Raji (cell line): ENCODE measurements around the gene LCTL.

ENCODE experiments used
- POLR2A ChIP-seq: IDR thresholded peaks from 2 replicates; pipeline ENCODE4 v1.6.1; 2011; ENCODE audit warnings: low read depth, low read length, control low read depth; ENCODE audit not compliant: insufficient read depth

The LCTL gene

DNA sequence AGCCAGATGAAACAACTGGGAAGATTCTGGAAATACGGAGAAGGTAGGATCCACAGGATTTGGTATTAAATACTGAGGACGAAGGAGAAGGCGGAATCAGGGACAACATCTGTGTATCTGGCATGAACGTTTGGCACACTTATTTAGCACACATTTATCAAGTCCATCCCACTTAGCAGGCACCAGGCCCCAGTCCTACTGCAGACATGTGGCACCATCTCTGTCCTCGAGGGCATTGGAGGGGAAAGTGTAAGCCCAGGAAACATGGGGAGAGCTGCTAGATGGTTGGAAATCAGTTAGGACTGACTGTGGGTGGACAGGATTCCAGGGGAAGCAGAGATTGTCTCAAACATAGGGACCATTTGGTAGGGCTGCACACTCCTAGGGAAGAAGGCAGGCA is 29.0 kb upstream of the LCTL start:
- no peak for TF ChIP-seq POLR2A

DNA sequence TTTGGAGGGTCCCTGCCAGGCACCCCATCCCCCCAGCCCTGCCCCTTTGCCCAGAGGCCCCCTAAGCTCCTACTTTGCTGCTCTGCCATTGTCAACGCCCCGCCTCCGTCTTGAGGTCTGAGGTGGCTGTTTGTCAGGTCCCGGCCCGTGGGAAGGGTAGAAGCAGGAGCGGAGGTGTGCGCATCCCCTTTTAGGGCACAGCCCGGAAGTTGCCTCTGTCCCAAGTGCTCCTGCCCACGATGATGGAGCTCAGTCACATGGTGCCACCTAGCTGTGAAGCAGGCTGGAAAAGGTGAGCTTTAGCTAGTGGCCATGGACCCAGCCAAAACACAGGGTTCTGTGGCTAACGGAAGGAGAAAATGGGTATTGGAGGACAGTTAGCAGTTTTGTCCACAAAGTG is 28.5 kb upstream of the LCTL start:
- no peak for TF ChIP-seq POLR2A

DNA sequence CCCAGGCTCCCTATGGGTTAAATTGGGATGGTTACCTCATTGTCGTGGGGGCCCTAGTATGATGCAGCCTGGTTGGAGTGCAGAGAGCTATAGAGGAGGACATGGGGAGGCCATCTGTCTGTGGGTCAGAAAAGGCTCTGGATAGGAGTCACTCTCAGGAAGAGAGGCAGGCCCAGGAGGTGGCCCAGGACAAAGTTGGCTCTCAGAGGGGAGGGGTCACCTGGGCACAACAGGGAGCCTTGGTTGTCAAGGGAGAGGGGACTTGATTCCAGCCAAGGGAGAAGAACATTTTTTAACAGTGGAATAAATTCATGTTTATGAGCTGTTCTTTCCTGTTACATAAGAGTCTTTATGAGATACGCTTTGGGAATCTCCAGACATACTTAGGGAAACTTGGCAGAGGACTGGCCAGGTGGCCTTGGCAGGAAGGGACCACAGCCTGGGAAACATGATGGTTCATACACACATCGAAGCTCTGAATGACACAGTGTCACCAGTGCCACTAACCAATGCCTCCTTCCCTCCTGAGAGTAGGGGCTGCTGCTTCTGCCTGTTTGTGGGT is 27.5 kb upstream of the LCTL start:
- no peak for TF ChIP-seq POLR2A

DNA sequence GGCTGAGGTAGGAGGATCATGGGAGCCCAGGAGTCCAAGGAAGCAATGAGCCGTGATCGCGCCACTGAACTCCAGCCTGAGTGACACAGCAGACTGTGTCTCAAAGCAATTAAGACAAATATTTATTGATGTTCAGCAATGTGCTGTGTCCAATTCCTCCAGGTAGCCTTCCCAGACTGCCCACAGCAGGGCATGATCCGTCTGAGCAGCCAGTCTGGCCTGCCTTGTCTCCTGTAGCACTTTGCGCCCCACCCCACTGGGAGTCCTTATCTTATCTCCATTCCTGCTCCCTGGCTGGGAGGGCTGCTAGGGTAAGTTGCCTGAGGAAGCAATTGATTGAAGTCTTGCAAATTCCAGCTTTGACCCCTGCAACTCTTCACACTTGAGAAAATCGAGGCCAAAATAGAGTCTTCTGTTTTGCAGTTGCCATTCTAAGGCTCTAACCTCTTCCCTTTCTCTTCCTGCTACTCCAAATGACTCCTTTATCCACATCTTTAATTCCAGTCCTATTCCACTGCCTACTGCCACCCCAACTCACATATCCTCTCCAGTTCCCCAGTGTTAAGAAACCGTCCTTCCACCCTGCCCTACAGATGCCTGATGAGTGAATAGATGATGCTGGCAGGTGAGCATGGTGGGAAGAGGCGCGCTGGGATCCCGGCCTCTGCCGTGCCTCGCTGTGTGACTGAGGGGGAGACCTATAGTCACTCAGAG is 26.9 kb upstream of the LCTL start:
- no peak for TF ChIP-seq POLR2A

DNA sequence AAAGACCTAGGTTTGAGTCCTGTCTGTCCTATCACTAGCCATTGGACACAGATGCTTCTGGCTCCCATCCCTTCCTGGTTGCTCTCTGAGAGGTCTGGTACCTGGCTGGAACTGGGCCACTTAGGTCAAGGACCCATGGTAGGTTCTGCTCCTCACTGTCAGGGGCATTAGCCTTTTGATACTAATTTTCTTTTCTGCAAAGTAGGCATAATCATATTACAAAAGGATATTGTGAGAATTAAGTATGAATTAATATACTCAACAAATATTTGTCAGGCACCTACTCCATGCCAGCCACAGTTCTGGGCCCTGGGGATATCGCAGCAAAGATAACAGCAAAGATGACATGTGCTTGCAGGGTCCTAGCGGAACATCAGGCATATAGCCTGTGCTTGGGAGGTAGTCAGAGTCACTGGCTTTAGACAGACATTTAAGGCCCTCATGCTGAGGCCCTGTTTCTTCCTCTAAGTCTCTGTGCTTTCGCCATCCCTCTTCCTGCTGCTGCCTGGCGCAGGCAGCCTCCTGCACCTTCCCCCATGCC is 25.6 kb upstream of the LCTL start:
- no peak for TF ChIP-seq POLR2A

DNA sequence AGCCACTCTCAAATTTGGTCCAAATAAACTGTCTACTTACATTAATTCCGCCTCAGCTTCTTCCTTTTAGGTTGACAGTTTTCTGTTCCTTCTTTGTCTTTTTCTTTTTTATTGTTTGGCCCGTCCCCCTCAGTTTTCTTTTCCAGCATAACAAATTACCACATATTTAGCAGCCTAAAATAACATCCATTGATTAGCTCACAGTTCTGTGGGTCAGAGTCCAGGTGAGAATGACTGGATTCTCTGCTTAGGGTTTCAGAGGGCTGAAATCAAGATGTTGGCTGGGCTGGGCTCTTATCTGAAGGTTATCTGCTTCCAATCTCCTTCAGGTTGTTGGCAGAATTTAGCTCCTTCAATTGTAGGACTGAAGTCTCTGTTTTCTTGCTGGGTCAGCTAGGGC is 24.6 kb upstream of the LCTL start:
- TF ChIP-seq POLR2A, result no peak

DNA sequence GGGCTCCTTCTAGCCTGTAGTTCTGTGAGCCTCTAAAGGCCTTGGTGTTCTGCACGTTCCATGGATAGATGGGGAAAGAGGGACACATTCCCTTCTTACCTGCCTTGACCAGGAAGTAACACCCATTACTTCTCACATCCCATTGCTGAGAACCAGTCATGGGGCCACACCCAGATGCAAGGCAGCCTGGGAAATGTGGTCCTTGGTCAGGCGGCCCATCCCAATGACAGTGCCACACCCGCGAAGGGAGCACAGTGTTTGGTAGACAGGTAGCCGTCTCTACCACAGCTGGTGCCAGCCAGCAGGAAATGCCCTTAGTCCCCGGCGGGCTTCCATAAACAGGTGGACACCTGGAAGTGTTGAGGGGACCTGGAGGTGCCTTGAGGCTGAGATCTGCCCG is 23.2 kb upstream of the LCTL start:
- TF ChIP-seq POLR2A, result no peak

DNA sequence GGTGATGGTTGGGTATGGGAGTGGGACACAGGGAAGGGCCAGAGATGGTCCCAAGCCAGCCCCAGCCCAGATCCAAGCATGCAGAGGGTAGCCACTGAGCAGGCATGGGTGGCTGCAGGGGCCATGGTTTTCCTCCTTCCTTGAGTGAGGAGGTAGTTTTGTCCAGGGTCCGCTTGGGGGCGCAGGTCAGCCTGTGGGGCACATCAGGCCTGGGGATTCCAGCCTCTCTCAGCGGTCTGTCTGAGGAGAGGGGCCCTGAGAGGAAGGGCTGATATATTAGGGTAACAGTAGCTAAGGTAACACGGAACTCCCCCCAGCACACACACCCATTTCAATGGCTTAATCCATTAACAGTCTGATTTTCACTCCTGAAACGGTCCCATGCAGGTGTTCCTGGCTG is 22.7 kb upstream of the LCTL start:
- TF ChIP-seq POLR2A, result no peak

DNA sequence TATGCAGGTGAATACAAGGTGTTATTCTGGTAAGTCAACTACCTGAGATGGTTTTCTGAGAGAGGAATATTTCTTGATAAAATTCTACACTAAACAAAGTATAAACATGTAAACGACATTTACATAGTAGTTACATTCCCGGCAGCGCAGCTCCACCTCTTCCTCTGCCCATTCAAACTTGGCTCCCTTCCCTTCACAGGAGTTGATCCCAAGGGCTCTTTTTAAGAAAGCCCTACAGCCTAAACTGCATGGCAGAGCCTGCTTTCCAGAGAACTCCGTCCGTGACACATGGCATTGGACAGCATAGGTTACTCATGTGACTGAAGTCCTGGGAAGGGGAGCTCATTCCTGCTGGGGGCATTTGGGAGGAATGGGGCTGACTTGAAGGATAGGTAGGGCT is 22.0 kb upstream of the LCTL start:
- TF ChIP-seq POLR2A, result no peak

DNA sequence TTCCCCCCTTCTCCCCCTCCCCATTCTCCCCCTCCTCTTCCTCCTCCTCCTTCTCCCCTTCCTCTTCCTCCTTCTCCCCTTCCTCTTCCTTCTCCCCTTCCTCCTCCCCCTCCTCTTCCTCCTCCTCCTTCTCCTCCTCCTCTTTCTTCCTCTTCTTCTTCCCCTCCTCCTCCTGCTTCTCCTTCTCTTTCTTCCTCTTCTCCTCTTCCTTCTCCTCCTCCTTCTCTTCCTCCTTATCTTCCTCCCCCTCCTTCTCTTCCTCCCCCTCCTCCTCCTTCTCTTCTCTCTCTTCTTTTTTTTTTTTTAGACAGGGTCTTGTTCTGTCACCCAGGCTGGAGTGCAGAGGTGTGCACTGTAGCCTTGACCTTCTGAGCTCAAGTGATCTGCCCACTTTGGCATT is 21.2 kb upstream of the LCTL start:
- TF ChIP-seq POLR2A, result no peak

DNA sequence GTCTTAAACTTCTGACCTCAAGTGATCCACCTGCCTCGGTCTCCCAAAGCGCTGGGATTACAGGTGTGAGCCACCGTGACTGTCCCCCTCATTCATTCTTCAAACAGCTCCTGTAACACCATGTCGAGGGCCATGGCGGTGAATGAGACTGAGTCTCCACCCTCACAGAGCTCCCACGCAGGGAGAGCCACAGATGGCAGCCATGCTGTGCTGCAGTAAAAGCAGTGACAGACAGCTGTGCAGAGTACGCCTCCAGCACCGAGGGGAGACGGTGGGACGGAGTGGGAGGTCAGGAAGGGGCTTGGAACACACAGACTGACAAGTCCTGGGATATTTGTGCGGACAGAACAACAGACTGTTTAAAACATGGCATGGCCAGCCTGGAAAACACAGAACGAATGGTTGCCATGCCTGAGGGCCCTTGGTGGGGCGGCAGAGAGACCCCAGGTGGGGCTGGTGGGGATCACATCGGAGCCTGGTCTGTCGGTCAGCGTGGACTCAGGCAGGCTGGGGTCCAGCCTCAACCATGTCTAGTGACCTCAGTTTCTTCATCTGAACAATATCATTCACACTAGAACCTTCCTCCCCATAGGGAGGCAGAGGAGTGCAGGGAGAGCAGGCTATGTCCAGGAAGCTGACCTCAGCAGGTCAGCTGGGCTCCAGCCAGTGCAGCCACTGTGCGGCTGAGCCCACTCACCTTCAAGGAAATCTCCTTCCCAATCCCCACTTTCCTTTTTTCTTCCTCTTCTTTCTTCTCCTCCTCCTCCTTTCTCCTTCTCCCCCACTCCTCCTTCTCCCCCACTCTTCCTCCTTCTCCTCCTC is 20.6 kb upstream of the LCTL start:
- TF ChIP-seq POLR2A, result no peak

DNA sequence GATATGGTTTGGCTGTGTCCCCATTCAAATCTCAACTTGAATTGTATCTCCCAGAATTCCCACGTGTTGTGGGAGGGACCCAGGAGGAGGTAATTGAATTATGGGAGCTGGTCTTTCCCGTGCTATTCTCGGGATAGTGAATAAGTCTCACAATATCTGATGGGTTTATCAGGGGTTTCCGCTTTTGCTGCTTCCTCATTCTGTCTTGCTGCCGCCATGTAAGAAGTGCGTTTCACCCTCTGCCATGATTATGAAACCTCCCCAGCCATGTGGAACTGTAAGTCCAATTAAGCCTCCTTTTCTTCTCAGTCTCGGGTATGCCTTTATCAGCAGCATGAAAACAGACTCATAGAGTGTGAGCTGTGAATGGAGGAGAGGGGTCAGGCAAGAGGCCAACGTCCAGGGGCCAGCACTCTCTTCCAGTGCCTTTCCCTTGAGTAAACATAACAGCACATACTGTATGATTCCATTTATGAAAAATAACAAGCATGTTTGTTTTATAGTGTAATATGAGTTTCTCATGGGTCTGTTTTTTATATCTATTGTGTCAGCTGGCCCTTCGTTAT is 16.3 kb upstream of the LCTL start:
- no peak for TF ChIP-seq POLR2A

DNA sequence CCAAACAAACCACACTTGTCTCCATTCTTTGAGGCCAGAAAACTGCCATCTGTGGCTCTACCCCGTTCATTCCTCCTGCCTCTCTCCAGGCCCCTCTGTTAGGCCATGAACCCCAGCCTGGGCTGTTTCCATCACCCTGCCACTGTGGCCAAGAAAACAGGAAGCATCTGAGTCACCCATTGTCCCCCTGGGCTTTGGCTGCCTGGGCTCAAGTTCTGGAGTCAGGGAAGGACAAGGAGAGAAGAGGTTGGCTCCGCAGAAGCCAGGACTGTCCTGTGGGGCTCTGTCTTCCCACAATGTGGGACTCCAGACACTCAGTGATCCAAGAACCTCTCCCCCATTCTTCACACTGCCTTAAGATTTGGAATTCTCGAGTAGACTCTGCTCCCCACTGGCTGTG is 14.8 kb upstream of the LCTL start:
- TF ChIP-seq POLR2A, result no peak

DNA sequence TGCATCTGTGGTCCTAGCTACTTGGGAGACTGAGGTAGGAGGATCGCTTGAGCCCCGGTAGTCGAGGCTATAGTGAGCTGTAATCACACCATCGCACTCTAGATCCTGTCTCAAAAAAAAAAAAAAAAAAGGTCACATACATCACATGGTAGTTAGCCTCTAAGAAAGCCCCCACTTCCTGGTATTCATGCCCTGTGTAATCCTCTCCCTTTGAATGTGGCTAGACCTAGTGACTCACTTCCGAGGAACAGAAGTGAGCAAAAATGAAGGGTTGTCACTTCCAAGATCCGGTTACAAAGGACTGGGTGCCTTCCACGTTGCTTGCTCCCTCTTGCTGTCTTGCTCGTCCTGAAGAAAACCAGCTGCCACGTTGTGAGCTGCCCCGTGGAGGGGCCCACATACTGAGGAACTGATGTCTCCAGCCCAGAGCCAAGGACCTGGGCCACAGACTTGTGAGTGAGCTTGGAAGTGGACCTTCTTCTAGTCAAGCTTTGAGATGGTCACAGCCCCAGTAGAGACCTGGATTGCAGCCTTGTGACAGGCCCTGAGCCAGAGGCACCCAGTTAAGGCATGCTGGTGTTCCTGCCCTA is 12.6 kb upstream of the LCTL start:
- TF ChIP-seq POLR2A, result no peak

DNA sequence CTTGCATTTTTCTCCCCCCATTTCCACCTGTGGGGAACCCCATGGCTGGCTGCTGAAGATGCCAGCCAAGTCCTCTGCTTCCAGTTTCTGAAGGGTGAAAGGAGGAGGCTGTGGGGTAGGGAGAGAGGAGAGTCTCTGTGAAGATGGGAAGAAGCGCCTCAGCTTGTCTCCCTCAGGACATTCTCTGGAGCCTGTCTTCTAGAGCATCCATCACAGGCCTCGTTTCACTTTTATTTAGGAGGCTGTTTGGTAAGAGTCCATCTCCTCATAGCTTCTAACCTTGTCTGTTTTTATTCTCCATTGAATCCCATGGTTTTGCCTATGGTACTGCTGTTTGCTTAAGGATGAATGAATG is 8.8 kb upstream of the LCTL start:
- no peak for TF ChIP-seq POLR2A
